HCT116 (cell line): ENCODE data around the gene KREMEN2. TPM values are rescaled to one million over a fixed set of nuclear protein-coding genes. Genes with fewer than 3 reads are reported as not detected.
A peak's percentile ranks its signal among the peaks of the same experiment; 100 is the strongest.

Experiments used
- ATF3 ChIP-seq: IDR thresholded peaks from 2 replicates; pipeline ENCODE4 v1.6.1; 2012
- CBX3 ChIP-seq: IDR thresholded peaks from 2 replicates; pipeline ENCODE4 v1.6.1; 2012; ENCODE audit warnings: low read depth
- CTCF ChIP-seq, 3 experiments: fragments of 200-600 bp in 1 of 3; sonication (generic) in 1 of 3; IDR thresholded peaks in 2 of 3; conservative IDR thresholded peaks in 1 of 3; 2 replicates each; pipeline ENCODE4 v1.5.1; 2012 to 2017; ENCODE audit warnings: low read depth in 2 of 3, low read length in 2 of 3, antibody characterized with exemption in 1 of 3, borderline replicate concordance in 1 of 3, control low read depth in 1 of 3, mild to moderate bottlenecking in 1 of 3, mixed read lengths in 1 of 3, mixed run types in 1 of 3, moderate library complexity in 1 of 3; ENCODE audit not compliant: insufficient read depth in 1 of 3
- EGR1 ChIP-seq: IDR thresholded peaks from 2 replicates; pipeline ENCODE4 v1.6.1; 2012; ENCODE audit warnings: low read depth
- EZH2 ChIP-seq: fragments of 200-600 bp; sonication (generic); IDR thresholded peaks from 2 replicates; pipeline ENCODE4 v1.6.1; 2017; ENCODE audit warnings: antibody characterized with exemption, mixed run types
- EZH2phosphoT487 ChIP-seq: fragments of 200-600 bp; IDR thresholded peaks from 2 replicates; pipeline ENCODE4 v1.6.1; 2018; ENCODE audit warnings: antibody characterized with exemption, borderline replicate concordance
- FOSL1 ChIP-seq: IDR thresholded peaks from 2 replicates; pipeline ENCODE4 v1.6.1; 2012; ENCODE audit warnings: low read depth
- JUND ChIP-seq: IDR thresholded peaks from 2 replicates; pipeline ENCODE4 v1.6.1; 2012
- MAX ChIP-seq: IDR thresholded peaks from 2 replicates; pipeline ENCODE4 v1.6.1; 2012
- POLR2A ChIP-seq: IDR thresholded peaks from 2 replicates; pipeline ENCODE4 v1.7.0; 2011; ENCODE audit warnings: borderline replicate concordance; ENCODE audit not compliant: insufficient read depth, insufficient read length; ENCODE audit errors: extremely low read depth
- SIN3A ChIP-seq: IDR thresholded peaks from 2 replicates; pipeline ENCODE4 v1.6.1; 2012; ENCODE audit warnings: low read depth
- SP1 ChIP-seq: IDR thresholded peaks from 2 replicates; pipeline ENCODE4 v1.6.1; 2012; ENCODE audit warnings: low read depth
- SRF ChIP-seq: IDR thresholded peaks from 2 replicates; pipeline ENCODE4 v1.6.1; 2012; ENCODE audit warnings: low read depth
- TCF7L2 ChIP-seq: IDR thresholded peaks from 2 replicates; pipeline ENCODE4 v1.7.0; 2011; ENCODE audit warnings: borderline replicate concordance, inconsistent platforms; ENCODE audit not compliant: insufficient read depth, insufficient read length; ENCODE audit errors: extremely low read depth
- YY1 ChIP-seq: IDR thresholded peaks from 2 replicates; pipeline ENCODE4 v1.6.1; 2011; ENCODE audit warnings: low read length, low read depth, moderate library complexity, mild to moderate bottlenecking; ENCODE audit not compliant: insufficient replicate concordance; ENCODE audit errors: extremely low read depth
- ZFX ChIP-seq: fragments of 450-650 bp; IDR thresholded peaks from 2 replicates; pipeline ENCODE4 v1.6.1; 2017
- total RNA-seq: library from RNA; stranded (reverse); gene quantifications from one replicate; pipeline ENCODE4 v1.2.1, GENCODE V29; 2021; ENCODE audit not compliant: unreplicated experiment

The KREMEN2 gene
- total RNA-seq, 1 experiment from 2014 or later, result 14.1 TPM

GRCh38 chr16:2968738-2969544, 4.9 kb downstream of the KREMEN2 start, which contains the start of gene PAQR4 (continued):
- TF ChIP-seq POLR2A, result peak; percentile 25
- no peak for TF ChIP-seq MAX
- no peak for TF ChIP-seq CBX3
- peak; percentile 53 for TF ChIP-seq ZFX
- TF ChIP-seq CTCF (IDR thresholded peaks at IDR 0.05 in 2 of 3, conservative IDR thresholded peaks at IDR 0.05 in 1 of 3; ENCODE audit: borderline replicate concordance in 1 of 3, insufficient read depth in 1 of 3, low read depth in 2 of 3, low read length in 2 of 3), result no peak
- TF ChIP-seq TCF7L2, result peak; percentile 23
- TF ChIP-seq EZH2, result no peak
- TF ChIP-seq SP1, result no peak
- TF ChIP-seq SIN3A, result no peak
- no peak for TF ChIP-seq SRF
- TF ChIP-seq FOSL1, result no peak
- no peak for TF ChIP-seq YY1
- no peak for TF ChIP-seq ATF3
- TF ChIP-seq EGR1, result no peak
- TF ChIP-seq JUND, result no peak
- no peak for TF ChIP-seq EZH2phosphoT487
